Kidney epithelial cell (primary cell): Measurements from ENCODE around the gene ALG9. TPM values are rescaled to one million over a fixed set of nuclear protein-coding genes. Genes with fewer than 3 reads are reported as not detected.

Experiments used
- DNase-seq: peaks from one replicate; pipeline ENCODE4 v3.0.0-alpha.2; 2010; ENCODE audit warnings: low read depth
- H3K27me3 ChIP-seq: 2 replicates; pipeline ENCODE4 v1.6.0; 2011; ENCODE audit warnings: low read length; ENCODE audit not compliant: control insufficient read depth, insufficient read depth
- H3K36me3 ChIP-seq: 2 replicates; pipeline ENCODE4 v1.5.1; 2011; ENCODE audit warnings: low read length; ENCODE audit not compliant: control insufficient read depth, insufficient read depth
- H3K4me3 ChIP-seq: 2 replicates; pipeline ENCODE4 v1.5.1; 2011; ENCODE audit warnings: low read depth, mild to moderate bottlenecking, control low read depth, low read length
- CTCF ChIP-seq: IDR thresholded peaks from 2 replicates; pipeline ENCODE4 v1.5.1; 2011; ENCODE audit warnings: mild to moderate bottlenecking, moderate library complexity, low read length, control low read depth, inconsistent platforms; ENCODE audit not compliant: insufficient read depth, poor library complexity, severe bottlenecking
- total RNA-seq: library from RNA; depleted of rRNA; stranded (reverse); fragments of >200 nt; gene quantifications from 2 replicates; pipeline ENCODE4 v1.2.3, GENCODE V29; 2015

ALG9 gene
- total RNA-seq, 1 donor from 2014 or later: 33.8 TPM

GRCh38 chr11:111796696-111797095 lies 74.7 kb downstream of the ALG9 start:
- no peak for TF ChIP-seq CTCF

GRCh38 chr11:111795334-111795985 lies 75.9 kb downstream of the ALG9 start:
- TF ChIP-seq CTCF: no peak

More at GRCh38 chr11:111796696-111797095, 74.7 kb downstream of the ALG9 start:
- Histone ChIP-seq H3K27me3 (no peaks in the 10 kb centered on the region), H3K36me3 (no peaks in the 10 kb centered on the region), H3K4me3 (no peak overlapping the region)
- DNase-seq: no peak

GRCh38 chr11:111793863-111794262 lies 77.5 kb downstream of the ALG9 start:
- peak; percentile 48 for DNase-seq
- no peak overlapping the region for H3K4me3 ChIP-seq

More at GRCh38 chr11:111795334-111795985, 75.9 kb downstream of the ALG9 start:
- Histone ChIP-seq H3K27me3 (no peaks in the 10 kb centered on the region), H3K4me3 (no peak overlapping the region), H3K36me3 (no peaks in the 10 kb centered on the region)
- DNase-seq: no peak

GRCh38 chr11:111792955-111793500 lies 78.4 kb downstream of the ALG9 start:
- H3K4me3 ChIP-seq: no peak overlapping the region
- DNase-seq: no peak
- no peaks in the 10 kb centered on the region for H3K36me3 ChIP-seq
- H3K27me3 ChIP-seq: no peaks in the 10 kb centered on the region
- TF ChIP-seq CTCF: no peak

More at GRCh38 chr11:111793863-111794262, 77.5 kb downstream of the ALG9 start:
- no peaks in the 10 kb centered on the region for H3K36me3 ChIP-seq
- no peak for TF ChIP-seq CTCF
- no peaks in the 10 kb centered on the region for H3K27me3 ChIP-seq

GRCh38 chr11:111792314-111792713 lies 79.1 kb downstream of the ALG9 start:
- no peaks in the 10 kb centered on the region for H3K36me3 ChIP-seq
- H3K27me3 ChIP-seq: no peaks in the 10 kb centered on the region
- no peak overlapping the region for H3K4me3 ChIP-seq
- DNase-seq: no peak
- TF ChIP-seq CTCF: no peak

GRCh38 chr11:111788464-111788863 lies 82.9 kb downstream of the ALG9 start:
- no peak for DNase-seq
- H3K27me3 ChIP-seq: no peaks in the 10 kb centered on the region
- no peaks in the 10 kb centered on the region for H3K36me3 ChIP-seq
- H3K4me3 ChIP-seq: no peak overlapping the region
- no peak for TF ChIP-seq CTCF
